OCI-LY7 (cell line): ENCODE data around the gene GNAT2.

Experiments used
- EZH2phosphoT487 ChIP-seq: fragments of 200-600 bp; sonication (generic); IDR thresholded peaks from 2 replicates; pipeline ENCODE4 v1.6.1; 2018; ENCODE audit warnings: low read depth, borderline replicate concordance, mild to moderate bottlenecking, mixed run types, antibody characterized with exemption, low read length, moderate library complexity, mixed read lengths
- TF ChIP-seq, protein P1 (sequence below): fragments of 200-600 bp; sonication (generic); conservative IDR thresholded peaks from 2 replicates; pipeline ENCODE4 v1.5.1; 2014; ENCODE audit warnings: mild to moderate bottlenecking, antibody characterized with exemption, low read length, moderate library complexity, mixed read lengths

DNA sequence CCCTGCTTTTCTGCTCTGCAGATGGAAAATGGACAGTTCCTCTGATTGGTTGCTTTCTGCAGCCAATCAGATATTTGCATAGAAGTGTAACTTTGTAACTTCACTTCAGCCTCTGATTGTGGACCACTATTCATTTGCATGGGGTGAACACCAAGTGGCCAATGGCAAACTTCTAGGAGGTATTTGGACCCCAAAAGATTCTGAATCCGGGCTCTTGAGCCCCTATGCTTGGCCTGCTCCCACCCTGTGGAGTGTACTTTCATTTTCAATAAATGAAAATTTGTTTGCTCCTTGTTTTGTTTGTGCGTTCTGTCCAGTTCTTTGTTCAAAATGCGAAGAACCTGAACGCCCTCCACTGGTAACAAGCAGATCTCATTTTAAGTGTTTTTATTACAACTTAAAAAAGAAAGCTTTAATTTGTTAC, 30.1 kb upstream of the GNAT2 start:
- TF ChIP-seq, protein P1, sequence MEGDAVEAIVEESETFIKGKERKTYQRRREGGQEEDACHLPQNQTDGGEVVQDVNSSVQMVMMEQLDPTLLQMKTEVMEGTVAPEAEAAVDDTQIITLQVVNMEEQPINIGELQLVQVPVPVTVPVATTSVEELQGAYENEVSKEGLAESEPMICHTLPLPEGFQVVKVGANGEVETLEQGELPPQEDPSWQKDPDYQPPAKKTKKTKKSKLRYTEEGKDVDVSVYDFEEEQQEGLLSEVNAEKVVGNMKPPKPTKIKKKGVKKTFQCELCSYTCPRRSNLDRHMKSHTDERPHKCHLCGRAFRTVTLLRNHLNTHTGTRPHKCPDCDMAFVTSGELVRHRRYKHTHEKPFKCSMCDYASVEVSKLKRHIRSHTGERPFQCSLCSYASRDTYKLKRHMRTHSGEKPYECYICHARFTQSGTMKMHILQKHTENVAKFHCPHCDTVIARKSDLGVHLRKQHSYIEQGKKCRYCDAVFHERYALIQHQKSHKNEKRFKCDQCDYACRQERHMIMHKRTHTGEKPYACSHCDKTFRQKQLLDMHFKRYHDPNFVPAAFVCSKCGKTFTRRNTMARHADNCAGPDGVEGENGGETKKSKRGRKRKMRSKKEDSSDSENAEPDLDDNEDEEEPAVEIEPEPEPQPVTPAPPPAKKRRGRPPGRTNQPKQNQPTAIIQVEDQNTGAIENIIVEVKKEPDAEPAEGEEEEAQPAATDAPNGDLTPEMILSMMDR, result peak; percentile 71
- no peak for TF ChIP-seq EZH2phosphoT487
